Aorta (tissue), 5 donors: ENCODE measurements around the gene C1QL4. TPM values are rescaled to one million over a fixed set of nuclear protein-coding genes. Genes with fewer than 3 reads are reported as not detected.
"Not testable (repeated sequence)": the region's sequence is repeated elsewhere in the genome, so short reads cannot be mapped to it uniquely, and the experiment has no call there.

Experiments
- ATAC-seq: fragments of 200-7000 bp; cut with Tn5 transposase; one replicate; pipeline ENCODE4 v1.9.1; 2022; ENCODE audit warnings: moderate library complexity; ENCODE audit not compliant: low FRiP score
- DNase-seq, 2 donors: peaks; one replicate each; pipeline ENCODE4 v3.0.0-alpha.2; 2020
- H3K27ac ChIP-seq, 2 donors: one replicate each; pipeline ENCODE4 v1.5.1; 2013; ENCODE audit warnings: low read length in 2 of 2, mild to moderate bottlenecking in 2 of 2, moderate library complexity in 2 of 2, control low read depth in 1 of 2, inconsistent platforms in 1 of 2, low read depth in 1 of 2
- H3K27me3 ChIP-seq, 2 donors: one replicate each; pipeline ENCODE4 v1.6.1; 2013; ENCODE audit warnings: control low read depth in 1 of 2, low read length in 1 of 2, mild to moderate bottlenecking in 1 of 2, moderate library complexity in 1 of 2; ENCODE audit not compliant: insufficient read depth in 2 of 2, control insufficient read depth in 1 of 2
- H3K36me3 ChIP-seq, 2 donors: one replicate each; pipeline ENCODE4 v1.6.1; 2013; ENCODE audit warnings: control low read depth in 1 of 2, low read length in 1 of 2, mild to moderate bottlenecking in 1 of 2; ENCODE audit not compliant: insufficient read depth in 2 of 2, control insufficient read depth in 1 of 2
- H3K4me1 ChIP-seq, 2 donors: one replicate each; pipeline ENCODE4 v1.6.1; 2013; ENCODE audit warnings: low read length in 2 of 2, control low read depth in 1 of 2, mild to moderate bottlenecking in 1 of 2, moderate library complexity in 1 of 2; ENCODE audit not compliant: insufficient read depth in 2 of 2, control insufficient read depth in 1 of 2
- H3K4me3 ChIP-seq, 2 donors: one replicate each; pipeline ENCODE4 v1.5.1; 2013; ENCODE audit warnings: low read length in 2 of 2, control low read depth in 1 of 2, mild to moderate bottlenecking in 1 of 2
- H3K9me3 ChIP-seq: one replicate; pipeline ENCODE4 v1.6.1; 2013; ENCODE audit warnings: mild to moderate bottlenecking, low read length; ENCODE audit not compliant: control insufficient read depth
- WGBS, 2 donors: extraction: QIAGEN DNeasy Blood & Tissue Kit; methylation state at CpG; one replicate each; pipeline ENCODE4 v1.1.7; 2013; 5-methylcytosine and 5-hydroxymethylcytosine counted together
- intact Hi-C, 2 donors: fragments of 100-400 bp; cut with DNase I; formaldehyde crosslinking; loops; one replicate each; pipeline versions ENCODE4 v1.14.2 to v1.15.0; 2022
- polyA plus RNA-seq, 2 donors: library from polyadenylated mRNA; stranded (reverse); fragments of 200-250 nt; gene quantifications; one replicate each; pipeline ENCODE4 v1.2.3, GENCODE V29; 2013
- total RNA-seq, 2 donors: library from RNA; stranded (reverse); fragmentation: NEBNext Ultra II Directional; extraction: Animal tissue kit (Norgen Biotek cat#: 25700); gene quantifications; one replicate each; pipeline ENCODE4 v1.2.1, GENCODE V29; 2021
- donor health status: healthy with polysubstance abuse.
- donor health status: Bipolar disorder and iron deficiency.
- donor health status: DM: no; HTN: no; CAD: no.
- donor health status: DM: no; HTN: no; CAD: no.
- donor health status: DM: yes; HTN: yes; CAD: no.

The C1QL4 gene
- total and polyA plus RNA-seq, 4 donors = not detected

GRCh38 chr12:49282740-49283375 lies 54.1 kb downstream of the C1QL4 start:
- H3K4me3 ChIP-seq, H3K9me3 ChIP-seq, H3K4me1 ChIP-seq, intact Hi-C loops, H3K27me3 ChIP-seq, H3K27ac ChIP-seq, ATAC-seq, H3K36me3 ChIP-seq: not testable (repeated sequence)
- DNase-seq = peak in 1 of 2 donors; percentile 17
- 86 to 100% methylated on average over 1 to 3 of the region's 6 CpGs for WGBS, 2 donors

Other genes starting within 250 kb of the C1QL4 start
- 1 to 10 TPM; 1.3 to 3.6 TPM for gene DHH, start 242.4 kb downstream of the C1QL4 start, total RNA-seq
- gene DHH, start 242.4 kb downstream of the C1QL4 start, polyA plus RNA-seq = under 1 TPM in 1 of 2 donors, not detected in 1; 0.33 TPM
- 100 to 1,000 TPM in 1 of 2 donors, 10 to 100 TPM in 1; 69.2 to 104 TPM for gene LMBR1L, start 226.3 kb downstream of the C1QL4 start, total RNA-seq
- gene LMBR1L, start 226.3 kb downstream of the C1QL4 start, polyA plus RNA-seq = 100 to 1,000 TPM in 1 of 2 donors, 1 to 10 TPM in 1; 5.6 to 160 TPM
- gene TUBA1B, start 205.8 kb downstream of the C1QL4 start, total RNA-seq = 100 to 1,000 TPM; 403 to 813 TPM
- 100 to 1,000 TPM; 619 to 672 TPM for gene TUBA1B, start 205.8 kb downstream of the C1QL4 start, polyA plus RNA-seq
- gene TUBA1A, start 148.1 kb downstream of the C1QL4 start, total RNA-seq = 100 to 1,000 TPM; 148 to 253 TPM
- 100 to 1,000 TPM; 102 to 172 TPM for gene TUBA1A, start 148.1 kb downstream of the C1QL4 start, polyA plus RNA-seq
- 100 to 1,000 TPM in 1 of 2 donors, 10 to 100 TPM in 1; 89.2 to 181 TPM for gene TUBA1C, start 72.1 kb downstream of the C1QL4 start, total RNA-seq
- gene TUBA1C, start 72.1 kb downstream of the C1QL4 start, polyA plus RNA-seq = 100 to 1,000 TPM; 163 to 191 TPM
- gene PRPH, start 42.0 kb downstream of the C1QL4 start, total RNA-seq = 1 to 10 TPM in 1 of 2 donors, under 1 TPM in 1; 0.49 to 5.4 TPM
- gene PRPH, start 42.0 kb downstream of the C1QL4 start, polyA plus RNA-seq = 10 to 100 TPM in 1 of 2 donors, not detected in 1; 13.8 TPM
- 1 to 10 TPM; 1.1 to 4.3 TPM for gene TROAP, start 13.9 kb downstream of the C1QL4 start, total RNA-seq
- 1 to 10 TPM in 1 of 2 donors, under 1 TPM in 1; 0.10 to 1.8 TPM for gene TROAP, start 13.9 kb downstream of the C1QL4 start, polyA plus RNA-seq
- under 1 TPM in 1 of 2 donors, not detected in 1; 0.24 TPM for gene DNAJC22, start 9.7 kb upstream of the C1QL4 start, total RNA-seq
- 1 to 10 TPM in 1 of 2 donors, under 1 TPM in 1; 0.50 to 1.2 TPM for gene DNAJC22, start 9.7 kb upstream of the C1QL4 start, polyA plus RNA-seq
- 10 to 100 TPM; 19.3 to 29.8 TPM for gene SPATS2, start 30.3 kb upstream of the C1QL4 start, total RNA-seq
- 10 to 100 TPM in 1 of 2 donors, 1 to 10 TPM in 1; 5.5 to 11.5 TPM for gene SPATS2, start 30.3 kb upstream of the C1QL4 start, polyA plus RNA-seq
- gene KCNH3, start 201.8 kb upstream of the C1QL4 start, total RNA-seq = 1 to 10 TPM in 1 of 2 donors, under 1 TPM in 1; 0.10 to 1.7 TPM
- 1 to 10 TPM in 1 of 2 donors, under 1 TPM in 1; 0.31 to 1.5 TPM for gene KCNH3, start 201.8 kb upstream of the C1QL4 start, polyA plus RNA-seq
- 10 to 100 TPM; 34.7 to 44.0 TPM for gene MCRS1, start 231.0 kb upstream of the C1QL4 start, total RNA-seq
- 10 to 100 TPM; 27.5 to 99.2 TPM for gene MCRS1, start 231.0 kb upstream of the C1QL4 start, polyA plus RNA-seq